Immature natural killer cell (primary cell): ENCODE measurements around the gene URB2. TPM values are rescaled to one million over a fixed set of nuclear protein-coding genes. Genes with fewer than 3 reads are reported as not detected.

ENCODE experiments used
- DNase-seq, 3 donors: peaks; one replicate each; pipeline ENCODE4 v3.0.0; 2022; ENCODE audit warnings: mixed read lengths in 1 of 3
- H3K27ac Mint-ChIP-seq, 6 donors: one replicate each; pipeline ENCODE4 v1.8.0; 2020; ENCODE audit warnings: mixed read lengths in 6 of 6, mild to moderate bottlenecking in 5 of 6, inconsistent platforms in 4 of 6, moderate library complexity in 3 of 6
- H3K27me3 Mint-ChIP-seq, 3 donors: one replicate each; pipeline ENCODE4 v1.8.0; 2020 to 2021; ENCODE audit warnings: low read depth in 3 of 3, mild to moderate bottlenecking in 3 of 3, mixed read lengths in 3 of 3, moderate library complexity in 3 of 3, inconsistent platforms in 1 of 3
- H3K36me3 Mint-ChIP-seq, 3 donors: one replicate each; pipeline ENCODE4 v1.8.0; 2020; ENCODE audit warnings: mixed read lengths in 3 of 3, inconsistent platforms in 2 of 3, mild to moderate bottlenecking in 2 of 3
- H3K4me1 Mint-ChIP-seq, 2 donors: one replicate each; pipeline ENCODE4 v1.8.0; 2020; ENCODE audit warnings: inconsistent platforms in 2 of 2, mild to moderate bottlenecking in 2 of 2, mixed read lengths in 2 of 2, moderate library complexity in 1 of 2
- H3K4me3 Mint-ChIP-seq, 5 donors: one replicate each; pipeline ENCODE4 v1.8.0; 2020; ENCODE audit warnings: mild to moderate bottlenecking in 5 of 5, mixed read lengths in 5 of 5, inconsistent platforms in 3 of 5, moderate library complexity in 3 of 5
- H3K9me3 Mint-ChIP-seq, 6 donors: one replicate each; pipeline ENCODE4 v1.8.0; 2020; ENCODE audit warnings: mild to moderate bottlenecking in 6 of 6, mixed read lengths in 6 of 6, inconsistent platforms in 4 of 6, moderate library complexity in 3 of 6
- polyA plus RNA-seq, 3 donors: library from polyadenylated mRNA; unstranded; fragments of 300-500 nt; fragmentation: Illumina TruSeq; gene quantifications; one replicate each; pipeline ENCODE4 v1.2.3, GENCODE V29; 2021

Gene URB2
- polyA plus RNA-seq, 3 donors from 2014 or later: 0.11 to 4.8 (median 1.5) TPM

GRCh38 chr1:229665912-229666558, 40.0 kb downstream of the URB2 start:
- Mint-ChIP-seq H3K27ac (no peak overlapping the region), H3K4me3 (no peak overlapping the region), H3K36me3 (peaks cover 0 to 13% (median 6%) of the 10 kb centered on the region in 3 donors), H3K9me3 (no peaks in the 10 kb centered on the region), H3K4me1 (no peaks in the 10 kb centered on the region), H3K27me3 (peaks cover 0 to 2% (median 2%) of the 10 kb centered on the region in 3 donors)
- DNase-seq: no peak

GRCh38 chr1:229666585-229666984, 40.5 kb downstream of the URB2 start:
- Mint-ChIP-seq H3K9me3 (no peaks in the 10 kb centered on the region), H3K4me1 (no peaks in the 10 kb centered on the region), H3K27me3 (peaks cover 0 to 2% (median 0%) of the 10 kb centered on the region in 3 donors), H3K4me3 (no peak overlapping the region), H3K27ac (no peak overlapping the region), H3K36me3 (peaks cover 0 to 9% (median 9%) of the 10 kb centered on the region in 3 donors)
- no peak for DNase-seq

- no peak for DNase-seq
- no peaks in the 10 kb centered on the region for H3K4me1 Mint-ChIP-seq
- H3K36me3 Mint-ChIP-seq: peaks cover 0 to 13% (median 6%) of the 10 kb centered on the region in 3 donors
- H3K4me3 Mint-ChIP-seq: no peak overlapping the region
- no peak overlapping the region for H3K27ac Mint-ChIP-seq
- H3K27me3 Mint-ChIP-seq: peaks cover 0 to 2% (median 0%) of the 10 kb centered on the region in 3 donors
- no peaks in the 10 kb centered on the region for H3K9me3 Mint-ChIP-seq
Measured at GRCh38 chr1:229669333-229669732, 43.3 kb downstream of the URB2 start.

GRCh38 chr1:229671310-229671709, 45.3 kb downstream of the URB2 start:
- Mint-ChIP-seq H3K27me3 (peaks cover 0 to 2% (median 0%) of the 10 kb centered on the region in 3 donors), H3K27ac (no peak overlapping the region), H3K9me3 (no peaks in the 10 kb centered on the region), H3K4me1 (no peaks in the 10 kb centered on the region), H3K4me3 (no peak overlapping the region), H3K36me3 (peaks cover 0 to 13% (median 6%) of the 10 kb centered on the region in 3 donors)
- DNase-seq: no peak

DNA sequence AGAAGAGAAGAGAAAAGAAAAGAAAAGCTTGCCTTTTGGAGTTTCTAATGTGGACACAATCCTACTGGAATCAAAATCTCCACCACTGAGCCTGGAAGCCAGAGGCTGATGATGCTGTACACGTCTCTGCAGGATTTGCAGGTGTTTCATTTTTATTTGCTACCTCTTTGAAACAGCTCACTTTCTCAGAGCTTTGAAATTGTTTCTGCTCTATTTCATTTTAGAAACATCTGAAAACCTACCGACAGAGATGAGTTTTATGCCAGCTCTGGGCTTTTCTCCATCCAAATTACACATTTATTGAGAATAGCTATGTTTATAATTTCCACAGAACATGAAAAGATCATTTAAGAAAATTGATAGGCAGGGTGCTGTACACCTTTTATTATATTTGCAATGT, 46.2 kb downstream of the URB2 start:
- H3K9me3 Mint-ChIP-seq: no peaks in the 10 kb centered on the region
- peaks cover 0 to 2% (median 0%) of the 10 kb centered on the region in 3 donors for H3K27me3 Mint-ChIP-seq
- no peak overlapping the region for H3K4me3 Mint-ChIP-seq
- DNase-seq: no peak
- no peaks in the 10 kb centered on the region for H3K4me1 Mint-ChIP-seq
- H3K36me3 Mint-ChIP-seq: peaks cover 0 to 13% (median 4%) of the 10 kb centered on the region in 3 donors
- H3K27ac Mint-ChIP-seq: no peak overlapping the region

DNA sequence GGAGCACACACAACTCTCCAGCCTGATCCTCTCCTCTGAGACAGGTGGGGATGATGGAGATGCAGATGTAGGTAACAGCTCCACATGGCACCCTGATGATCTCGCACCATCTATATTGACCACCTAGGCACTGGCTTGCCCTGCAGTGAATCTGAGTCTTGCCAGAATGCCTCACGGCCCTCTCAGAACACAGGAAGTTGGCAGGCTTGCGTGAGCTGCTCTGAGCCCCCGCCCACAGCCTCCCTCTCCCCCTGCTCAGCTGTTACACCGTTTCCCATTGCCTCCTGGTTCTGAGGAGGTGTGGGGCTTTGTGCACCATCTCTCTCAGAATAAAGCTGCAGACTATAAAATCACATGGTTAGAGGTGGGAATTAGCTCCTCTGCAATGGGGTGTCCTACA, 48.0 kb downstream of the URB2 start:
- no peak for DNase-seq
- no peak overlapping the region for H3K4me3 Mint-ChIP-seq
- no peaks in the 10 kb centered on the region for H3K27me3 Mint-ChIP-seq
- no peak overlapping the region for H3K27ac Mint-ChIP-seq
- H3K9me3 Mint-ChIP-seq: no peaks in the 10 kb centered on the region
- H3K4me1 Mint-ChIP-seq: no peaks in the 10 kb centered on the region
- H3K36me3 Mint-ChIP-seq: peaks cover 0 to 9% (median 0%) of the 10 kb centered on the region in 3 donors

DNA sequence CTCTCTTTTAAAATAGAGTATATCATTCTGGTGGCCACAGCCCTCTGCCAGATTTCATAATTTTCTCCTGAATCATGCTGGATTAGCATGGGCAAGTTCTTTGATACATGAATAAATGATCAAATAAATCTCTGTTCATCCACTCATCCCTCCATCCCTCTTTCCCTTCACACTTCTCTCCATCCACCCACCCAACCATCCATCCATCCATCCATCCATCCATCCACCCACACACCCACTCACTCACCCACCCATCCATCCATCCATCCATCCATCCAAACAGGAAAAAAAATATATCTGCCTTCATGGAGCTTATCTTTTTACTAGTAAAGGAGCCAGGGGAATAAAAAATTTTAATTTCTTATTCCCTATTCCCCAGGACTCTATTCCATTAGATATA, 49.3 kb downstream of the URB2 start:
- H3K4me1 Mint-ChIP-seq: no peaks in the 10 kb centered on the region
- DNase-seq: no peak
- no peaks in the 10 kb centered on the region for H3K9me3 Mint-ChIP-seq
- peaks cover 0 to under 1% (median under 1%) of the 10 kb centered on the region in 3 donors for H3K27me3 Mint-ChIP-seq
- H3K4me3 Mint-ChIP-seq: no peak overlapping the region
- H3K27ac Mint-ChIP-seq: no peak overlapping the region
- H3K36me3 Mint-ChIP-seq: peaks cover 0 to 7% (median 0%) of the 10 kb centered on the region in 3 donors

DNA sequence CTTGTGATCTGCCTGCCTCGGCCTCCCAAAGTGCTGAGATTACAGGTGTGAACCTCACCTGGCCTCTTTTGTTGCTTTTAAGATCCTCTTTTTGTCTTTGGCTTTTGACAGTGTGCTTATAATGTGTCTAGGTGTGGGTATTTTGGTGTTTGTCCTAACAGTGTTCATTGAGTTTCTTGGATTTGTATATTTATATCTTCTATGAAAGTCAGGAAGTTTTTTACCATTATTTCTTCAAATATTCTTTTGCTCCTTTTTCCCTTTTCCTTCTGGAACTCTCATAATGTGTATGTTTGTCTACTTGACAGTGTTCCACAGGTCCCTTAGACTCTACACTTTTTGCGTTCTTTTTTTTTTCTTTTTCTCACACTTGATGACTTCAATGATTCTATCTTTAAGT, 59.1 kb downstream of the URB2 start:
- Mint-ChIP-seq H3K4me3 (no peak overlapping the region), H3K36me3 (peaks cover 7 to 12% (median 7%) of the 10 kb centered on the region in 3 donors), H3K9me3 (peaks cover 6 to 18% (median 14%) of the 10 kb centered on the region in 6 donors), H3K27ac (no peak overlapping the region), H3K4me1 (no peaks in the 10 kb centered on the region), H3K27me3 (peaks cover 9 to 27% (median 11%) of the 10 kb centered on the region in 3 donors)
- no peak for DNase-seq

DNA sequence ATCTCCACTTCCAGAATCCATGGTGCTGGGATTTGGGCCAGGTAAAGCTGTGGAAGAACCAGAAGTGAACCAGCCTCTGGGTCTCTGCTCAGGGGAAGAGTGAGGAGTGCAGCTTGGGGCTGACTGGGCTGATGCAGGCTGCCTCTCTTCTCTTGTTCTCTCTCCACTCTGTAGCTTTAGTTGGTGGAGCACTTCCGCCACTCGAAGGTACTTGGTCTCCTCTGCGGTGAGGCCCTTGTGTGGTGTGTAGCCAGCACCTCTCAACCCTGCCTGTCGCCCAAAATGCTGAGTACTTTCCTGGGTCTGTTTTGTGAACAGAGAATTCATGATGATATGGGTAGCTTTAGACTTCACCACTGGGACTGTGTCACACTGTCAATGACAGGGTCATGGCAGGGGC, 63.2 kb downstream of the URB2 start:
- Mint-ChIP-seq H3K9me3 (peaks cover 0 to 18% (median 12%) of the 10 kb centered on the region in 6 donors), H3K27me3 (peaks cover 5 to 36% (median 25%) of the 10 kb centered on the region in 3 donors), H3K27ac (no peak overlapping the region), H3K4me3 (no peak overlapping the region), H3K36me3 (peaks cover 7 to 12% (median 7%) of the 10 kb centered on the region in 3 donors), H3K4me1 (peaks cover 24 to 30% of the 10 kb centered on the region in 2 donors)
- no peak for DNase-seq

GRCh38 chr1:229689904-229690303, 63.9 kb downstream of the URB2 start:
- H3K9me3 Mint-ChIP-seq: peaks cover 0 to 17% (median 10%) of the 10 kb centered on the region in 6 donors
- H3K27ac Mint-ChIP-seq: no peak overlapping the region
- H3K36me3 Mint-ChIP-seq: peaks cover 7 to 12% (median 7%) of the 10 kb centered on the region in 3 donors
- peaks cover 5 to 32% (median 29%) of the 10 kb centered on the region in 3 donors for H3K27me3 Mint-ChIP-seq
- H3K4me1 Mint-ChIP-seq: peaks cover 24 to 30% of the 10 kb centered on the region in 2 donors
- no peak for DNase-seq
- no peak overlapping the region for H3K4me3 Mint-ChIP-seq

DNA sequence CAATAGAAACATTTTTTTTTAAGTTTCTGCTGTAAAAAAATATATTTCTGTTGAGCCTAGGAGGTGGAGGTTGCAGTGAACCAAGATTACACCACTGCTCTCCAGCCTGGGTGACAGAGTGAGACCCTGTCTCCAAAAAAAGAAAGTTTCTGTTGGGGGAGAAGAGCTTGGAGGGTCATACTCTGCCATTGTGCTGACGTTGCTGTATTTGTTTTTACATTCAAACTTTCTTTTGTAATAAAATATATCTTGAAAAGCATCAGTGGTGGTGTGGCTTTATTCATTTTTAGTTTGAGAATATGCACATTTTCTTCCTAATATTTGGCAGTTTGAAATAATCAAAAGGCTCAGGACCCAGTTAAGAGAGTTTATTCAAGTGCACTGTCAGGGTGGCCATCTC, 64.6 kb downstream of the URB2 start:
- Mint-ChIP-seq H3K9me3 (peaks cover 0 to 9% (median 4%) of the 10 kb centered on the region in 6 donors), H3K27ac (no peak overlapping the region), H3K4me3 (peak overlapping the region in 1 of 5 donors; percentile 55)

GRCh38 chr1:229691362-229691761, 65.3 kb downstream of the URB2 start:
- peaks cover 0 to 2% (median 0%) of the 10 kb centered on the region in 6 donors for H3K9me3 Mint-ChIP-seq
- peak overlapping the region in 3 of 6 donors; percentile 19 to 59 (median 45) for H3K27ac Mint-ChIP-seq
- H3K27me3 Mint-ChIP-seq: peaks cover 3 to 23% (median 23%) of the 10 kb centered on the region in 3 donors
- peaks cover 24 to 30% of the 10 kb centered on the region in 2 donors for H3K4me1 Mint-ChIP-seq
- peak overlapping the region in 4 of 5 donors; percentile 4 to 55 (median 19) for H3K4me3 Mint-ChIP-seq
- DNase-seq: peak; percentile 16 to 62 (median 21)
- no peaks in the 10 kb centered on the region for H3K36me3 Mint-ChIP-seq

More for the DNA sequence above, 64.6 kb downstream of the URB2 start:
- H3K27me3 Mint-ChIP-seq: peaks cover 5 to 27% (median 26%) of the 10 kb centered on the region in 3 donors
- DNase-seq: no peak
- H3K36me3 Mint-ChIP-seq: peaks cover 5% of the 10 kb centered on the region in 3 donors
- H3K4me1 Mint-ChIP-seq: peaks cover 24 to 30% of the 10 kb centered on the region in 2 donors

GRCh38 chr1:229693129-229693900, 67.3 kb downstream of the URB2 start:
- no peaks in the 10 kb centered on the region for H3K36me3 Mint-ChIP-seq
- H3K4me1 Mint-ChIP-seq: peaks cover 24 to 30% of the 10 kb centered on the region in 2 donors
- H3K4me3 Mint-ChIP-seq: peak overlapping the region in 1 of 5 donors; percentile 46
- peaks cover 5 to 27% (median 26%) of the 10 kb centered on the region in 3 donors for H3K27me3 Mint-ChIP-seq
- no peak for DNase-seq
- no peaks in the 10 kb centered on the region for H3K9me3 Mint-ChIP-seq
- no peak overlapping the region for H3K27ac Mint-ChIP-seq
